ENCODE measurements around the gene MYBL2. TPM values are rescaled to one million over a fixed set of nuclear protein-coding genes. Genes with fewer than 3 reads are reported as not detected.
"Not testable (repeated sequence)": the region's sequence is repeated elsewhere in the genome, so short reads cannot be mapped to it uniquely, and the experiment has no call there.

MYBL2 gene
- total RNA-seq, 1 donor from 2014 or later: 13.0 TPM

GRCh38 chr20:43751167-43752050 is 84.5 kb downstream of the MYBL2 start:
- DNase-seq (ENCODE audit: low read depth in 2 of 2): peak in 1 of 2 donors; percentile 15

- DNase-seq (ENCODE audit: low read depth in 2 of 2): no peak
Observed at GRCh38 chr20:43752051-43752360, 85.1 kb downstream of the MYBL2 start.

- DNase-seq (ENCODE audit: low read depth in 2 of 2): peak in 1 of 2 donors; percentile 36
Observed at GRCh38 chr20:43752561-43753301, 85.8 kb downstream of the MYBL2 start.

GRCh38 chr20:43755390-43755789 is 88.5 kb downstream of the MYBL2 start:
- peak in 1 of 2 donors; percentile 42 for DNase-seq (ENCODE audit: low read depth in 2 of 2)

- no peak for DNase-seq (ENCODE audit: low read depth in 2 of 2)
Observed at GRCh38 chr20:43755851-43756250, 88.9 kb downstream of the MYBL2 start.

GRCh38 chr20:43757888-43758287 is 91.0 kb downstream of the MYBL2 start:
- not testable (repeated sequence) for DNase-seq (ENCODE audit: low read depth in 2 of 2)

- no peak for DNase-seq (ENCODE audit: low read depth in 2 of 2)
Observed at GRCh38 chr20:43761386-43762340, 94.7 kb downstream of the MYBL2 start.

GRCh38 chr20:43762911-43763310 is 96.0 kb downstream of the MYBL2 start:
- no peak for DNase-seq (ENCODE audit: low read depth in 2 of 2)

- no peak for DNase-seq (ENCODE audit: low read depth in 2 of 2)
Observed at GRCh38 chr20:43765916-43766315, 99.0 kb downstream of the MYBL2 start.

Other genes with a start within 250 kb of the MYBL2 start
- 33.5 and 42.7 TPM in 2 replicates for gene SRSF6, start 209.2 kb upstream of the MYBL2 start, total RNA-seq
- gene L3MBTL1, start 159.4 kb upstream of the MYBL2 start, total RNA-seq: 1.7 and 2.4 TPM in 2 replicates
- gene SGK2, start 108.1 kb upstream of the MYBL2 start, total RNA-seq: under 0.01 and 0.13 TPM in 2 replicates
- gene IFT52, start 76.2 kb upstream of the MYBL2 start, total RNA-seq: 31.4 and 31.8 TPM in 2 replicates
- gene GTSF1L, start 59.9 kb downstream of the MYBL2 start, total RNA-seq: not detected in 2 replicates
- gene TOX2, start 247.7 kb downstream of the MYBL2 start, total RNA-seq: 0.77 and 1.0 TPM in 2 replicates

Measured in dermis microvascular lymphatic vessel endothelial cell (primary cell).